IMR-90 (cell line): ENCODE results near the gene RALGAPA2.

Experiments
- BHLHE40 ChIP-seq: fragments of 150-350 bp; IDR thresholded peaks from 2 replicates; pipeline ENCODE4 v1.6.1; 2016; ENCODE audit warnings: mild to moderate bottlenecking, low read depth, low read length
- TF ChIP-seq, protein P1 (sequence below): conservative IDR thresholded peaks from 2 replicates; pipeline ENCODE4 v1.5.1; 2012; ENCODE audit warnings: mild to moderate bottlenecking, low read depth, low read length, improper control_type of control experiment

- TF ChIP-seq, protein P1, sequence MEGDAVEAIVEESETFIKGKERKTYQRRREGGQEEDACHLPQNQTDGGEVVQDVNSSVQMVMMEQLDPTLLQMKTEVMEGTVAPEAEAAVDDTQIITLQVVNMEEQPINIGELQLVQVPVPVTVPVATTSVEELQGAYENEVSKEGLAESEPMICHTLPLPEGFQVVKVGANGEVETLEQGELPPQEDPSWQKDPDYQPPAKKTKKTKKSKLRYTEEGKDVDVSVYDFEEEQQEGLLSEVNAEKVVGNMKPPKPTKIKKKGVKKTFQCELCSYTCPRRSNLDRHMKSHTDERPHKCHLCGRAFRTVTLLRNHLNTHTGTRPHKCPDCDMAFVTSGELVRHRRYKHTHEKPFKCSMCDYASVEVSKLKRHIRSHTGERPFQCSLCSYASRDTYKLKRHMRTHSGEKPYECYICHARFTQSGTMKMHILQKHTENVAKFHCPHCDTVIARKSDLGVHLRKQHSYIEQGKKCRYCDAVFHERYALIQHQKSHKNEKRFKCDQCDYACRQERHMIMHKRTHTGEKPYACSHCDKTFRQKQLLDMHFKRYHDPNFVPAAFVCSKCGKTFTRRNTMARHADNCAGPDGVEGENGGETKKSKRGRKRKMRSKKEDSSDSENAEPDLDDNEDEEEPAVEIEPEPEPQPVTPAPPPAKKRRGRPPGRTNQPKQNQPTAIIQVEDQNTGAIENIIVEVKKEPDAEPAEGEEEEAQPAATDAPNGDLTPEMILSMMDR = no peak
- no peak for TF ChIP-seq BHLHE40
Measured at GRCh38 chr20:20628314-20628713, 84.1 kb downstream of the RALGAPA2 start.
